Lower leg skin (tissue), 4 donors: ENCODE results near the gene TAF13. TPM values are rescaled to one million over a fixed set of nuclear protein-coding genes. Genes with fewer than 3 reads are reported as not detected.
A peak's percentile ranks its signal among the peaks of the same experiment; 100 is the strongest.
"Not testable (repeated sequence)": the region's sequence is repeated elsewhere in the genome, so short reads cannot be mapped to it uniquely, and the experiment has no call there.

Experiments
- DNase-seq, 2 donors: peaks; one replicate each; pipeline ENCODE4 v3.0.0-alpha.2; 2019; ENCODE audit warnings: low spot score in 2 of 2
- H3K4me3 ChIP-seq: fragments of 200-600 bp; sonication (generic); 2 replicates; pipeline ENCODE4 v1.5.1; 2017; ENCODE audit warnings: mild to moderate bottlenecking, low read depth; ENCODE audit not compliant: poor library complexity, severe bottlenecking
- POLR2A ChIP-seq, 2 donors: fragments of 450-650 bp; IDR thresholded peaks; one replicate each; pipeline ENCODE4 v1.6.1; 2016 to 2017; ENCODE audit warnings: antibody characterized with exemption in 2 of 2, mild to moderate bottlenecking in 1 of 2, moderate library complexity in 1 of 2
- WGBS, 2 donors: methylation state at CpG; one replicate each; pipeline ENCODE4 v1.1.5; 2018; 5-methylcytosine and 5-hydroxymethylcytosine counted together
- intact Hi-C: fragments of 100-400 bp; cut with DNase I; formaldehyde crosslinking; loops from one replicate; pipeline ENCODE4 v1.15.0; 2023; ENCODE audit warnings: low total_unique reads
- total RNA-seq, 4 donors: library from RNA; depleted of rRNA; stranded (reverse); fragments of >200 nt; gene quantifications; one replicate each; pipeline ENCODE4 v1.1.0, GENCODE V29; 2016
- TF ChIP-seq, protein P1 (sequence below), 3 donors: fragments of 450-650 bp; IDR thresholded peaks; one replicate each; pipeline ENCODE4 v1.5.1; 2016; ENCODE audit warnings: antibody characterized with exemption in 3 of 3, mild to moderate bottlenecking in 3 of 3, moderate library complexity in 2 of 3

TAF13 gene
- total RNA-seq, 4 donors from 2014 or later: 22.2 to 28.9 (median 23.9) TPM

DNA sequence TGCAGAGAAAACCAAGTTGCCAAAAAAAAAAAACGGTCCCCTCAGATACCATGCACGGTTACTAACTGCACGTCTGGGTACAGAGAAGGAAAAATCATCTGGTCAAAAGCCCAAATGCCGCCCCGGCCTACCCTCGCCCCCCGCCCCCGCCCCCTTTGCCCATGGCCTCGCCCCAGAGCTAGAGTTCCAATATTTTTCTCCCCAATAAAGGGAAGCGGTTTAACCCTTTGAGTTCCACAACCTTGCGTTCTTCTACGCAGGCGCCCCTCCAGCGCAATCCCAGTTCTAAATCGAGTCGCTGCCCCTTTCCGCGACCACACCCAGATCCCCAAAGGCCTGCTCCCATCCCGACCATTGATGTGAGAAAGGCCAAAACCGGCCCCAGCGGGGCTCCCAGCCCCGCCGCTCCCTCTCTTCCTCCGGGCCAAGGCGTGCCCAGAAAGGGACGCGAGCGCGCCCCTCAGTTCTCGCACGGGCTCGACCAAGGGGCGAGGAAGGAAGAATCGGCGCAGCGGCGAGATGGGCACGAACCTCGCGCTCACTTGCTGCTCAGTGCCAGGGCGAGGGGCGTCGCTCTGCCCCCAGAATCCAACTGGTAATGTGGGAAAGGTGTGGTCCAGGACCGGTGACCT, 34.7 kb downstream of the TAF13 start:
- TF ChIP-seq, protein P1, sequence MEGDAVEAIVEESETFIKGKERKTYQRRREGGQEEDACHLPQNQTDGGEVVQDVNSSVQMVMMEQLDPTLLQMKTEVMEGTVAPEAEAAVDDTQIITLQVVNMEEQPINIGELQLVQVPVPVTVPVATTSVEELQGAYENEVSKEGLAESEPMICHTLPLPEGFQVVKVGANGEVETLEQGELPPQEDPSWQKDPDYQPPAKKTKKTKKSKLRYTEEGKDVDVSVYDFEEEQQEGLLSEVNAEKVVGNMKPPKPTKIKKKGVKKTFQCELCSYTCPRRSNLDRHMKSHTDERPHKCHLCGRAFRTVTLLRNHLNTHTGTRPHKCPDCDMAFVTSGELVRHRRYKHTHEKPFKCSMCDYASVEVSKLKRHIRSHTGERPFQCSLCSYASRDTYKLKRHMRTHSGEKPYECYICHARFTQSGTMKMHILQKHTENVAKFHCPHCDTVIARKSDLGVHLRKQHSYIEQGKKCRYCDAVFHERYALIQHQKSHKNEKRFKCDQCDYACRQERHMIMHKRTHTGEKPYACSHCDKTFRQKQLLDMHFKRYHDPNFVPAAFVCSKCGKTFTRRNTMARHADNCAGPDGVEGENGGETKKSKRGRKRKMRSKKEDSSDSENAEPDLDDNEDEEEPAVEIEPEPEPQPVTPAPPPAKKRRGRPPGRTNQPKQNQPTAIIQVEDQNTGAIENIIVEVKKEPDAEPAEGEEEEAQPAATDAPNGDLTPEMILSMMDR (IDR thresholded peaks at IDR 0.05): no peak
- no peak for TF ChIP-seq POLR2A (IDR thresholded peaks at IDR 0.05)
- intact Hi-C loops: loop anchor here (5.0 kb wide), 1 partner anchor 61 kb away; no protein-coding TSS in a partner anchor
- 1% methylated on average over 31 to 44 of the region's 44 CpGs for whole genome bisulfite sequencing, 2 donors
- DNase-seq: no peak
- peak overlapping the region; percentile 100 for H3K4me3 ChIP-seq

DNA sequence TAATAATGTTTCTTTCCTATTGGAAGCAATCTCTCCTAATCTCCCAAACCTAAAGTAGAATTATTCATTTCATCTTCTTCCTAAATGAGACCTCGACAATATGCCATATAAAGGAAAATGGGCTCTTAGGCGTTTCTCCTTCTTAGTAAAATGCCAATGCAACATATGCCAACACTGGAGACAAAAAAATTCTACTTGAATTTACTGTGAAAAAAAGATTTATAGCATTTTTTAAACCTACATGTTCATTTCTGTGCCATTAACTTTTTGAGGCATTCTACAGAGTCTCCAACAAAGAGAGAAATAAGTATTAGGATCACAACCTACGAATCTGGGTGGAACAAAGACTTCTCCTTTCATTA, 35.2 kb downstream of the TAF13 start:
- intact Hi-C loops: loop anchor here (5.0 kb wide), 1 partner anchor 62 kb away; no protein-coding TSS in a partner anchor
- TF ChIP-seq, protein P1 (IDR thresholded peaks at IDR 0.05): no peak
- TF ChIP-seq POLR2A (IDR thresholded peaks at IDR 0.05): no peak
- DNase-seq: no peak
- WGBS, 2 donors: 5 to 6% methylated on average over 3 of the region's 3 CpGs
- peak overlapping the region; percentile 100 for H3K4me3 ChIP-seq

DNA sequence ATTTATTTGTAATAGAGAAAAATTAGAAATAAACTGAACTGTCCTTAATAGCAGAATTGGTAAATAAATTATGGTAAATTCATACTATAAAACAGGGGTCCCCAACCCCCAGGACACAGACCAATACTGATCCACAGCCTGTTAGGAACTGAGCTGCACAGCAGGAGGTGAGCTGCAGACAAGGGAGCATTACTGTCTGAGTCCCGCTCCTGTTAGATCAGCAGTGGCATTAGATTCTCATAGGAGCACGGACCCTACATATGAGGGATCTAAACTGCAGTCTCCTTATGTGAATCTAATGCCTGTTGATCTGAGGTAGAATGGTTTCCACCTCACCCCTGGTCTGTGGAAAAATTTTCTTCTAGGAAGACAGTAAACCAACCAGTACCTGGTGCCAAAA, 41.4 kb downstream of the TAF13 start:
- intact Hi-C loops: no loop called here
- no peak for DNase-seq
- 93 to 97% methylated on average over 2 of the region's 2 CpGs for WGBS, 2 donors
- H3K4me3 ChIP-seq: no peak overlapping the region
- no peak for TF ChIP-seq POLR2A (IDR thresholded peaks at IDR 0.05)
- TF ChIP-seq, protein P1 (IDR thresholded peaks at IDR 0.05): no peak

DNA sequence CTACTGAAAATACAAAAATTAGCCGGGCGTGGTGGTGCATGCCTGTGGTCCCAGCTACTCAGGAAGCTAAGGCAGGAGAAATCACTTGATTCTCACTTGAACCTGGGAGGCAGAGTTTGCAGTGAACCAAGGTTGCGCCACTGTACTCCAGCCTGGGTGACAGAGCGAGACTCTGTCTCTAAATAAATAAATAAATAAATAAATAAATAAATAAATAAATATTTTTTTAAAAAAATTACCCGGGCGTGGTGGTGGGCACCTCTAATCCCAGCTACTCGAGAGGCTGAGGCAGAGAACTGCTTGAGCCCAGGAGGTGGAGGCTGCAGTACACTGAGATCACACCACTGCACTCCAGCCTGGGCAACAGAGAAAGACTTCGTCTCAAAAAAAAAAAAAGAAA, 46.3 kb downstream of the TAF13 start:
- WGBS, 2 donors: 91 to 93% methylated on average over 8 of the region's 8 CpGs
- intact Hi-C loops, DNase-seq, H3K4me3 ChIP-seq: not testable (repeated sequence)

DNA sequence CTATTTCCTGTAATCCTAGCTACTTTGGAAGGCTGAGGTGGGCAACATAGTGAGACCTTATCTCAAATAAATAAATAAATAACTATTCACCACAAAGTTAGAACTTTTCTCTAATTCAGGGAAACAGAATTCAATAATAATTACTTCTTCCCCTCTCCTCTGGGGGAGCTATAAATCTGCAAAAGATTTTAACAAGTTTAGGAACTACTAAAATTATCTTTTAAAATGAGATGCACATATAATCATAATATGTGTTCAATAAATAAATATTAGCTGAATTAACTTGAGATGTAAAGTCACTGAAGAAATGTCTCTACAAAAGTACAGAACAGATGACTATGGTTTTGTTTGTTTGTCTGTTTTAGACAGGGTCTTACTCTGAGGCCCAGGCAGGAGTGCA, 48.0 kb downstream of the TAF13 start:
- intact Hi-C loops: no loop called here
- H3K4me3 ChIP-seq: no peak overlapping the region
- TF ChIP-seq, protein P1 (IDR thresholded peaks at IDR 0.05): no peak
- TF ChIP-seq POLR2A (IDR thresholded peaks at IDR 0.05): no peak
- no peak for DNase-seq

DNA sequence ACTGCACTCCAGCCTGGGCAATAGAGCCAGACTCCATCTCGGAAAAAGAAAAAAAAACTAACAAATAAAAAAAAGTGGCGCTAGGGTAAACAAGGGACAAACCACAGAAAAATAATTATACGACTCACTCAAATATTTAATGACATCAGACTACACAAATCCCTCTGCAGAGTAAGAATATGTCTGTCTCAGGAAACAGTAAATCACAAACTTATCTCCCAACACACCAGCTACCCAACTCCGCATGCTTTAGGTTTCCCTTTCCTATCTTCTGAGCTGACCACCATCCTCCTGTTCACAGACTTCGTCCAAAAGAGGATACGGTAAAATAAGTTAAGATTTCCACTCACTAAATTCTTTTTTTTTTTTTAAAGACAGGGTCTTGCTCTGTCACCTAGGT, 50.1 kb downstream of the TAF13 start:
- no peak for DNase-seq
- no peak for TF ChIP-seq POLR2A (IDR thresholded peaks at IDR 0.05)
- TF ChIP-seq, protein P1 (IDR thresholded peaks at IDR 0.05): no peak
- WGBS, 2 donors: 88 to 89% methylated on average over 6 of the region's 6 CpGs
- intact Hi-C loops: no loop called here
- H3K4me3 ChIP-seq: no peak overlapping the region
